Astrocyte of the cerebellum (primary cell): ENCODE results near the gene ARID3B.

Experiments used
- DNase-seq: peaks from one replicate; pipeline ENCODE4 v3.0.0-alpha.2; 2011; ENCODE audit warnings: low read depth
- H3K4me3 ChIP-seq: 2 replicates; pipeline ENCODE4 v1.5.1; 2011; ENCODE audit warnings: mild to moderate bottlenecking, low read depth, low read length, moderate library complexity
- CTCF ChIP-seq: IDR thresholded peaks from 2 replicates; pipeline ENCODE4 v1.5.1; 2012; ENCODE audit warnings: low read length, low read depth, moderate library complexity, mild to moderate bottlenecking; ENCODE audit errors: missing control alignments
- in situ Hi-C: cut with HindIII; loops from 2 replicates; pipeline ENCODE4 v1.10.0; 2017; ENCODE audit warnings: low sequenced_read_pairs

The ARID3B gene

GRCh38 chr15:74573987-74574386 is 33.0 kb downstream of the ARID3B start:
- in situ Hi-C loops = no loop called here
- DNase-seq = no peak

GRCh38 chr15:74578496-74578994 is 37.5 kb downstream of the ARID3B start:
- in situ Hi-C loops = no loop called here
- no peak for DNase-seq
- TF ChIP-seq CTCF = no peak
- H3K4me3 ChIP-seq = no peak overlapping the region

More at GRCh38 chr15:74573987-74574386, 33.0 kb downstream of the ARID3B start:
- no peak for TF ChIP-seq CTCF
- no peak overlapping the region for H3K4me3 ChIP-seq

- in situ Hi-C loops = no loop called here
- TF ChIP-seq CTCF = no peak
- no peak for DNase-seq
- no peak overlapping the region for H3K4me3 ChIP-seq
These were observed 38.0 kb downstream of the ARID3B start for GRCh38 chr15:74579001-74579400.

GRCh38 chr15:74580538-74581350 is 39.7 kb downstream of the ARID3B start:
- H3K4me3 ChIP-seq = no peak overlapping the region
- in situ Hi-C loops = no loop called here
- DNase-seq = no peak
- TF ChIP-seq CTCF = no peak

- no peak for DNase-seq
- TF ChIP-seq CTCF = no peak
- in situ Hi-C loops = no loop called here
- no peak overlapping the region for H3K4me3 ChIP-seq
These were observed 43.2 kb downstream of the ARID3B start for GRCh38 chr15:74584204-74584603.

GRCh38 chr15:74584779-74585178 is 43.8 kb downstream of the ARID3B start:
- TF ChIP-seq CTCF = no peak
- no peak for DNase-seq
- in situ Hi-C loops = no loop called here
- H3K4me3 ChIP-seq = no peak overlapping the region
